GM21737 (cell line): Measurements from ENCODE around the gene PDE6D.

Source experiments
- ATAC-seq: cut with Tn5 transposase; IDR thresholded peaks from one replicate; pipeline ENCODE4 v1.9.1; 2021; ENCODE audit warnings: mild to moderate bottlenecking, moderate library complexity; ENCODE audit not compliant: unreplicated experiment

PDE6D gene

DNA sequence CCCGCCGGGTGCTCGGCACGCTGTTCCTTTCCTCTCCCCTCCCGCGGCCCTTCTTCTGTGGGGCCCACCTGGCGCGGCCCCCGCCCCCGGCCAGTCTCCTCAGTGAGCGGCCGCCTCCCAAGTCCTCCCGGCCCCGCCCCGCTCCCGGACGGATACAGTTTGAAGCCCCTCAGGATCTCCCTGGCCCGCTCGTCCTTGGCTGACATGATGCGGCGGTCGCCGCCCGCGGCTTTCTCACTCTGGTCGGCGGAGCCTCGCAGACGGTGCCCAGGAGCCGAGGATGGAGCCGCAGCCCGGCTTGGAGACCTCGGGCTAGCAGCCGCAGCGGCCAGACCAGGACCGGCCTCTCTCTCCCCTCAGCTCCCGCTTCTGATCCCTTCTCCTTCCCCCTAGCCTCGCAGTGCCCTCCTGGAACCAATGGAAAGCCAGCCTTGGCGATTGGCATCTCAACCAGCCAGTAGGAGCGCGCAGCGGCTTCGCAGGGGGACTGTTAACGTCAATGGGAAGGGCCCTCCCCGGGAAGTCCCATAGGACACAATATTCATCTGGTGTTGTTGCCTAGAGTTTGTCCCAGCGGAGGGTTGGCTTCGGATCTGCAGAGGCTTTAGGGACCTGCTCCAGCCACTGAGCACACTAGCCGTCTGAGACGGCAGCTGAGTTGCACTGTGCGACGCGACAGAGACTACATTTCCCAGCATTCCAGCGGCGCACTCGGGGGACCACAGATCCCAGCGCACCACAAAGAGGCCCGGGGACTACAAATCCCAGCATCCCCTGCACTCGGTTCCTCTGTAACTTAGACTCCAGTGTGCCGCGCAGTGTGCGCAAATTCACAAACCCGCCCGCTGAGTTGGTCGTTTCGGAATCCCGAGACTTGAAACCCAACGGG, at the start of gene PDE6D:
Gene PDE6D (minus strand): TSS at position 374 of the 889 bp plus-strand sequence. CDS start 168 bp downstream, at position 206.
- ATAC-seq = peak; percentile 90

DNA sequence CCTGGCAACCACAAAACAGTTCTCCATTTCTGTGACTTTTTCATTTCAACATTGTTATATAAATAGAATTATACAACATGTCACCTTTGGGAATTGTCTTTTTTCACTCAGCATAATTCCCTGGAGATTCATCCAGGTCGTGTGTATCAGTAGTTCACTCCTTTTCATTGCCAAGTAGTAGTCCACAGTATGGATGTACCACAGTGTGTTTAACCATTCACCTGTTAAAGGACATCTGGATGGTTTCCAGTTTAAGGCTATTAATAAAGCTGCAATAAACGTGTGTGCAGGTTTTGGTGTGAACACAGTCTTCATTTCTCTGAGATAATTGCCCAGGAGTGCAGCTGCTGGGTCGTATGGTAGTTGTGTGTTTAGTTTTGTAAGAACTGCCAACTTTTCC, 40.8 kb upstream of the PDE6D start:
- ATAC-seq = no peak

DNA sequence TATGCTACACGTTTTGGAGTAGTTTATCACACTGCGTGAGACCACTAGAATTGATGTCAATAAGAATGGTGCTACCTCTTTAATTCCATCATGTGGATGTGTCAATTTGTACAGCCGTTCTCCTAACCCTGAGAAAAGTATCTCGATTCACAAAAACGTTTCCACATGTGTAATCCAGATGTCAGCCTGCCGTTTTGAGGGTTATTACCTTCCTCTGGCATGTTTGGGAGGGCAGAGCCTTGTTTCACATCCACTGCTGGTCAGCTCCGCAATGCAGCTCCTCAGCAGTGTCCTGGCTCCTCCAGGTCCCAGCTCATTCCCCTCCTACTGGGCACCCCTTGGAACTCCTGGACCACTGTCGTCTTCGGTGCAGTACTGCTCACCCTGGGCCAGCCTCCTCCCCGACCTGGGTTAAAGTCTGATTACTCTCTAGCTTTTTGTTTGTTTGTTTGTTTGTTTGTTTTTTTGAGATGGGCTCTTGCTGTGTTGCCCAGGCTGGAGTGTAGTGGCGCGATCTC, 39.8 kb upstream of the PDE6D start:
- no peak for ATAC-seq

DNA sequence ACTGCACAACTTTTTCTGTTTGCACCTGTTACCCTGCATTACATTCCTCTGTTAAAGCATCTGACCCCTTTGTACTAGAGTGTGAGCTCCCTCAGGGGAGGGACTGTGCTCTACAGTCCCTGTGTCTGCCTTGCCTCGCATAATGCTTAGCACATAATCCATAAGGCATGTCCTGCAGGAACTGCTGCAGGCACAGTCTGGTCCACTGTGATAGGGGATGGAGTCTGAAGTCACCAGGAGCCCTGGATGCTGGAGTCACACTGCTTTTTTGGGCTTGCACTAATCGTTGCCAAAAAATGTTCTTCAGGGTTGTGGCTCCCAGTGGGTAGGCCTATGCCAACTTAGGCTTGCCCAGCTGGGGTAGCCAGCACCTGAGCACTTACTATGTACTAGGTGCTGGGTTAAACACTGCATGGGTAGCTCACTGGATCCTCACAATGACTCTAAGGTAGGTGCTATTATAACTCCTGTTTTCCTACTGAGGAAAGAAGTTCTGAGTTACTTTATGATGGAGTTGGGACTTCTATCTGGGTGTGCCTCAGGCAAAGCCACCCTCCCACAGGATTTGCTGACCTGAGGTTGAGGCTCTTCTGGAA, 38.5 kb upstream of the PDE6D start:
- no peak for ATAC-seq

DNA sequence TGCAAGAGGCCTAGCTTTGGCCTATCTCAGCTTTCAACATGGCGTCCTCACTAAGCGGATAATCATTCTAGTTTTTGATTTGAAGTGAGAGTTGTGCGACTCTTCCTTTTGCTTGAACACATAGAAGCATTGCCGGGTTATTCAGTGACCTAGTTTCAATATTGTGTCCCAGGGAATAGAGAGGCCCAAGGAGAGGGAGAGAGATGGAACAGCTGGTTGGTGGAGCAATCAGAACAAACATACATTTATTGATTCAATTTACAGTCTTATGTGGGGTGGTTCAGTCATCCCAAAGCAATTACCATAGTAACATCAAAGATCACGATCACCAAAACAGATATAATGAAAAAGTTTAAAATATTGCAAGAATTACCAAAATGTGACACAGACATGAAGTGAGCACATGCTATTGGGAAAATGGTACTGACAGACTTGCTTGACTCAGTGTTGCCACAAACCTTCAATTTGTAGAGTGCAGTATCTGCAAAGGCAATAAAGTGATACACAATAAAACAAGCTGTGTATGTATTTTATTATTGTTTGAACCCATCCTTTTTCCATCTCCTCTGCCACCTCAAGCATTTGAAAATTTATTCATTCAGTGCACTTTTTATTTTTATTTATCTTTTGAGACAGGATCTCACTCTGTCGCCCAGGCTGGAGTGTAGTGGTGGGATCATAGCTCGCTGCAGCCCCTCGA, 35.4 kb upstream of the PDE6D start:
- no peak for ATAC-seq

DNA sequence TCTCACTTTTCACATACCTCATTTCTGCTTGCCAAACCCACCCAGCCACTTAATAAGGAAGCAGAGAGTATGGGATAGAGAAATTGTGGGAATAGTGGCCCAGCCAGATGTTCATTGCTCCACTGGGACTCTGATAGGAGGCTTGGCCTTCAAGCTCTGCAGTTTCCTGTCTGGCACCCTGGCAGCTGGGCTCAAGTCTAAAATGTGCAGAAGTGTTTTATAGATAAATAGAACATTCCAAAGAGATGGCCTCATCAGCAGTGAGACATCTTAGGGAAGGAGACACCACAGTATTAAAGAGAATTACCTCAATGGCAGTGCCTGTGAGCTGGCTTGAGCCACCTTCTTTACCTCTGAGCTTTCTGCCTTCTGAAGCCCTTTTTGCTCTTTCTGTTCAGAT, 29.8 kb upstream of the PDE6D start:
- no peak for ATAC-seq

DNA sequence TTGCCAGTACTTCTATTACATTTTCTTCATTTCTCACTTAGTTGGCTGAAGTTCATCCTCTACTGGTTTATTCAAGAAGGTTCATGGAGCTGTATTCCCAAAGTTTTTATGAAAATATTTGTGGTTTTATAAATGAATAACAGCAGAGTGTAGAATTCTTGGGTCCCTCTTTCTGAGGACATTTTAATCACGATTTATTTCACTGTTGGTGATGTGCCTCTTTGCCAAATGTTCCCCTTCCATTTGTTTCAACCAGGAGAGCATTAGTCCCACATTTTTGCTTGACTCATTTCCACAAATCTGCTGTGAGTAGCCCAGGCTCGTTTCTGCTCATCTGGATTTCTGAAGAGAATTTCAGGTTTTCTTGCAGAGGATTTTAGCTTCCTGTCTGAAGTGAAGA, 25.9 kb upstream of the PDE6D start:
- no peak for ATAC-seq

DNA sequence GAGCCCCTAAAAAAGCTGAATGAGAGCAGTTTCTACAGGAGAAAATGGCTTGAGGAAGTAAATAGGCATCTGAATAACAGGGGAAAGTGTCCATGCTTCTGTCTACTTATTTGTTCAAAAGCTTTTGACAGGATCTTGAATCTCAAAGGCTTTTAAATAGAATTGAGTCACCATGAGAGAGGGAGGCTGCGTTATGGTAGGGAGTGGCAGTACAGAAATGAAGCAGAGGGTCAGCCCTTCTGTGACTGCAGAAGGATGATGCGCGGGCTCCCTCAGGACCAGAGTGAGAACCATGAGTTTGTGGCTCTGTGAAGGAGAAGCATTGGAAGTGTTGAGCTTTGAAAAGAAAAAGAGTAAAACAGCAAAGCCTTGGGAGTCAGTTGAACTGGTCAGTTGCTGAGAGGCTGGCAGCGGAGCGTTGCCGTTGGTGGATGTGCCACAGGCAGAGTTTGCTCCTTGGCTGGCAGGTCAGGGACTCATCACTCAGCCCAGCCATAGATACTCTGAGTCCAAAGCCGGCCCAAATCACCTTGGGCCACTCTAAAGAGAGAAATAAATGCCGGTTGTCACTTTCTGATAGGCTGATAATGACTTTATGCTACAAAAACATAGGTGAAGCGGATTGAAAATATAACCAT, 22.5 kb upstream of the PDE6D start:
- ATAC-seq = no peak

DNA sequence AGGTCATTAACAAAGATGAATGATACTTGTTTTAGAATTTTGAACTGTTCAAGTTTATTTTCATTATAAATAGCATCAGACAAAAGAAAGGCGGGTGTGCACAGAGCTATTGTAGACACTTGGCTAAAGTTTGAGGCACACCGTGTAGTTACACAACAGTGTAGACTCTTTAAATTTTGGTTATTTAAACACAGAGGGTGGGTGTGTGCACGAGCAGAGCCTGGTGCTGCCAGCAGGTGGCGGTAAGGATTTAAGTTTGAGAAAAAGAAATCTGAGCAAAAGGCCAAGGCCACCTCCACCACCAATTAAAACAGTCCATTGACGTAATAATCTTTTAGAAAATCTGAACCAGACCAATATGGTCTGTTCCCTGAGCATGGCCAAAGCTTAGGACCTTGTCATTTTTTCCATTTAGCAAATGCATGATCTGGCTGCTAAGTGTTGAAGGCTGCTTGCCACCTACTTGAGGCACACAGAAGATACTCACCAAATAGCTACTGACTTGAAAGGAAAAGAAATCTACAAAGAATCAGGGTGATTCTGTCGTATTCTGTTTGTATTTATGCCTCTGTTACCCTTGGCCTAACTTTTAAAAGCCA, 19.5 kb upstream of the PDE6D start:
- ATAC-seq = no peak

DNA sequence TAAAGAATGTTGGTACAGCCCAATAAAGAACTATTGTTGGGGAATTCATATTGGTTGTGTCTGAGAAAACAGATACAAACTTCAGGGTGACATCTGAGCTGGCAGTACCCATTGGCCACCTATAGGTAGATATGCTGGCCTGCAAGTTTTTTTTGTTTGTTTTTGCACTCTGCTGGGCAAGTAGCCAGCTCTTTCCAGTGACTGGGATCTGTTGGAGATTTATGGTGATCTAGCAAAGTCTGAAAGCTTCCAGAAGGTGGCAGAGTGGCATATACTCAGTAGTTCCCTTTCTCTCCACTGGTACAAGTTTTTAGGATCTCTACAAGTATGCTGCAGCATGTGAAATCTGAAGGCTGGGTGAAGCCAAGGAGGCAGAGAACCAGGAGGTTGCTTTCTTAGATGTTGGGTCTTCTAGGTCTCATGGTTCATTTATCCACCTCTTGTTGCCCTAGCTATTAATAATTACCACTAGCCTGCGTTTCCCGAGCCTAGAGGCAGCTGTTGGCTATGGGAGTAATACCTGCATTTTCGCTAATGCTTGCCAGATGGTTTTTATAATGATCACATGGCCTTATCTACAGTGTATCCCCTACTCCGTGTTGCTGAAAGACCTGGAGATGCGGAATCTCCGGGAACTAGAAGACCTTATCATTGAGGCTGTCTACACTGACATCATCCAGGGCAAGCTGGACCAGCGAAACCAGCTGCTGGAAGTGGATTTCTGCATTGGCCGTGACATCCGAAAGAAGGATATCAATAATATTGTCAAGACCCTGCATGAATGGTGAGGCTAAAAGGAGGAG, 14.6 kb upstream of the PDE6D start:
- no peak for ATAC-seq

DNA sequence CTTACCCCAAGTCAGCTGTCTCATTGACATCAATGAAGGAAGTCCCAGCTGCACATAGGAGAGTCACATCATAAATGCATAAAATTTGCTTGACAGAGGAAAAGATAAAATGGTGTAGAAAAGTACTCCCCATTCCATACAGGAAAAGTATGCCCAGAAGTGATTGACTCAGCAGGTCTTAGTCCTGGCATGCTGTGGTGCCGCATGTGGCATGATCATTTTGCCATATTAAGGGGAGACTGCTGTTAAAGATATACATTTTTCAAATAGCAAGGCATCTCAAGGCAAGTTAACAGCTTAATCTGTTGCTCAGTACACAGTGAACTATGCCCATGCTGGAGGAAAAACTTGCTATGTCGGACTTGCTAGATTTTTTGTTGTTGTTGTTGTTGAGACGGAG, 13.3 kb upstream of the PDE6D start:
- ATAC-seq = no peak

DNA sequence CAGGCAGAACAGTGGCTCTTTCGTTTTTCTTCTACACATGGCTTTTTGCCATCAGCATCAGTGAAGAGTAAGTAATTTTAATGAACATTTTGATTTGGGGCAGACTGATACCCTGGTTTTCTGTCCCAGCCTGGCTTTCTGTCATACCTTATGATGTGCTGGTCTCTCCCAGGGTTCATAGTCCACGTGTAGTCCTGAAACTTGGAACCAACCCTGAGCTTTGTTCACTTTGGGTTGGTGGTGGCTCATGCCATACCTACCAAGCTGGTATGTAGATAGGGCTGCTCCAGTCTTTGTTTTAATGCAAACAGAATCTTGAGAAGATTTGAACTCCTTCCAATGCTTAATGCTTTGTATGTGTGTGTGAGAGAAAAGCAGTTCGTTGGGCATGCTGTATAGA, 10.0 kb upstream of the PDE6D start:
- ATAC-seq = no peak

DNA sequence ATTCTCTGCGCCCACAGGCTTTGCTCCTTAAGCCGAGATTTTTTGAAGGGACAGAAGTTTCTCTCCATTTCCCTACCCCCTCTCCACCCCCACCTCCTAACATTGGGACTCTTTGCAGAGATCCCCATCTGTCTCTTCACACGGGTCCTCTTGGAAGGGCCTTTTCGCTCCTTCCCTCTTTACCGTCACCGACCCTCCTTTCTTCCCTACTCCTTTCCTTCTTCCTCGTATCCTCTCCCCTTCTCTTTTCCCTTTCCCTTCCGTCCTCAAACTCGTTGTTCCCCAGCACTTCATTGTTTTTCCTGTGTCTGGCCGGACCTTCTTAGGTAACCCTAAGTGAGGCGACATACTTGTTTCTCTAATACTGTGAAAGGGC, 5.8 kb upstream of the PDE6D start:
- no peak for ATAC-seq

DNA sequence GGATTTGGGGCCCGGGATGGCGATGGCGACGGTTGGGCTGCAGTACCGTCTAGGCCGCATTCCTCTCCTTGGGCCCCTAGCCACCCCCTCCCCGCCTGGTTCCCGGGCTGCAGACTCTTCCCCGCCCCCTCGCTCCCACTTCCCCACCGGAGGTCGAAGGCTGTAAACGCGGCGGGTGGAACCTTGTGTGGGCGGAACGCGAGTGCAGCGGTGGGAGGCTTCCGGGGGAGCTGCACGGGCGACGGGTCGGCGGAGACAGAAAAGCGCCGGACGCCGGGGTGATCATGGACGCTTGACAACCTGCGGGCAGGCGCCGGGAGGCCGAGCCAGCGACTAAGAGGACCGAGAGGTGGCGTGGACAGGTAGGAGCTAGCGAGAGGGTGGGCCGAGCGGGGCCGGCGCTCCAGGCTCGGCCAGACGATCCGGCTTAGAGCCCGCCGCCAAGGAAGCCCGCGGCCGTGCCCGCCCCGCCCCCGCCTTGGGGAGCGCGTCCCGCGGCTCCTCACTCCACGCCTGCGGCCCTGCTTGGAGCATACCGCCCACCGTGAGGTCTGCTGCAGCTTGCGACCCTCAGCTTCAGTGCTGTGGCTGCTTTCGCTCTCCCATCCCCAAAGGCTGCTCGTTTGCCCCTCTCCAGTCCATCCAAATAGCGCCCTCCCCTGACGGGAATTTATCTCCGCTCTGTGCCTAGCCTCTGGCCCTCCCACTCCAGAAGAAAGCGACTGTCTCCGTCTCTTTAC, 5.3 kb upstream of the PDE6D start, which contains the start of gene COPS7B:
Gene COPS7B (plus strand): TSS at position 269 of the 740 bp plus-strand sequence. CDS start 2,126 bp downstream, outside the sequence.
- peak; percentile 46 for ATAC-seq

DNA sequence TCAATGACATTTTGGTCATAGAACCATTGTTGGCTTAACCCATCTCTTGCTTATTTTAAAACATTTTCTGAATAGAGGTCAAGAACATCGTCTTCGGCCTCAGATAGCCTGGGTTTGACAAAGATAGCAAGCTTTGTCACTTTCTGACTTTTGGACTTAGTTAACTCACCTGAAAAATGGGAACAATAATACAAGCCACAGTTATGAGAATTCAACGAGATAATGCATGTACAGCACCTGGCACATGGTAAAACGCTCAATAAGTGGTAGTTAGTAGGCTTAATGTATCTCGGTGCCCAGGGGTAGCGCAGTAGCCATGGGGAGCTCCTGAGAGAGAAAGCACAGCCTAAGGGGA, 4.7 kb upstream of the PDE6D start:
- no peak for ATAC-seq

DNA sequence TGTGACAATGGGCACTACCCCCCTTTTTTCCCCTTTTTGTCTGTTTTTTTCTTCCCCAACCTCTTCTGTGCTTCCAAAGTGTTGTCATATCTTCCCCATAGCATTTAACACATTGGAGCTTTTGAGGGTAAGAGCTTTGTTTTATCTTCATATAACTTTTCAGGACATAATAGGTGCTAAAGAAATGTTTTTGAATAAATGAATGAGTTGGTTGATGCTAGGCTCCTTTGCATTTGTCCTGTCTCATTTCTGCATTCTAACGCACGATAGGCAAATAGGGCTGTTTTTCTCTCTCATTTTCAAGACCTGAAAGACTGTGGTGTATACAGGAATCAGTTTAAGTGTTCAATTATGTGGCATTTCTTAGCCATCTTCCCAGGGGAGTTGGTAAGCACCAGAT, 4.3 kb upstream of the PDE6D start:
- no peak for ATAC-seq

DNA sequence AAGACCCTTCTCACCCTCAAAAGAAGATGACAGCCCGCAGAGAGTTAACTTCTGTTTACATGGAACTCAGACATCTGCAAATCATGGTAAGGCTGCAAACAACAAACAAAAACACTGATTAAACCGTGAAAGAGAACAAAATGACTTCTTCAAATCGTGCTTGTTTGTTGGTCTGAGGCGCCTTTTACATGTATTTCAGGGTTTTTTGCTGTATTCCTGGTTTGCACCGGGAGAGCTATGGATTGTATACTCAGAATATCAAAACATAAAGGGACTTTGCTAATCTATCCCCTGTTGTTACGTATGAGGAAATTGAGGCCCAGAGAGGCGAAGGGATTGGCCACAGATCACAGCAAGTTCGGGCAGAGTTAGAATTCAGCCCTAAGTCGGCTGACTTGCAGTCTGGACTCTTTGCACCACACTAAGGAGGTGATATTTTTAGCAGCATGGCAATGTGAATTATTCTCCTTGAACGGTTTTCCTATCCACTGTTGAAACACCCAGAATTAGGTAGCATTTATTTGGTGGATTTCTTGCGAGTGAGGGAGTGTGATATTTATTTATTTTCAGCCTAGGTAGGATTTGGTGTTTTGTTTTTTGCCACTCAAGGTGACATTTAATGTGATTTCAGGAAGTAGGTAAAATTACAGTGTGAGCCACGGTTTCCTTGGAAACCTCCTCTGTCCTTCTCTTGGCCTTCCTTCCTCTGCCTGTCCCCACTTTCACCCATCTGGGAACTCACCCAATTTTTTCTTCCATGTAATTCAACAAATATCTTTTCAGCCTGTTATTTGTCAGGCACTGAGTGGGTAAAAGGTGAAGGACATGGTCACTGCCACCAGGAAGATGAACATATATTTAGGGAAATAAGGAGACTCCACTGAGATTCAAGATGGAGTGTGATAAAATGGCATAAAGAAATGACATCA, 980 bp upstream of the PDE6D start:
- ATAC-seq = no peak
